HG03095 (cell line): ENCODE measurements around the gene SPIRE2.
"Not testable (repeated sequence)": the region's sequence is repeated elsewhere in the genome, so short reads cannot be mapped to it uniquely, and the experiment has no call there.

Experiments
- ATAC-seq: cut with Tn5 transposase; IDR thresholded peaks from one replicate; pipeline ENCODE4 v1.9.1; 2021; ENCODE audit warnings: moderate library complexity; ENCODE audit not compliant: unreplicated experiment

Gene SPIRE2

DNA sequence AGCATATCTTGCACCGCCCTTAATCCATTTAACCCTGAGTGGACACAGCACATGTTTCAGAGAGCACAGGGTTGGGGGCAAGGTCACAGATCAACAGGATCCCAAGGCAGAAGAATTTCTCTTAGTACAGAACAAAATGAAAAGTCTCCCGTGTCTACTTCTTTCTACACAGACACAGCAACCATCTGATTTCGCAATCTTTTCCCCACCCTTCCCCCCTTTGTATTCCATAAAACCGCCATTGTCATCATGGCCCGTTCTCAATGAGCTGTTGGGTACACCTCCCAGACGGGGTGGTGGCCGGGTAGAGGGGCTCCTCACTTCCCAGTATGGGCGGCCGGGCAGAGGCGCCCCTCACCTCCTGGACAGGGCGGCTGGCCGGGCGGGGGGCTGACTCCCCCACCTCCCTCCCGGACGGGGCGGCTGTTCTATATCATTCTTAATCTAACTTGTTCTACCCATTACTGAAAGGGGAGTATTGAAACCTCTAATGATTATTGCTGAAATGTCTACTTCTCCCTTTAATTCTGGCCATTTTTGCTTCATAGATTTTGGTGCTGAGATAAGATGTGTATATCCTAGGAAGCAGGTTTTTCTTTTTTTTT, 21.6 kb upstream of the SPIRE2 start:
- not testable (repeated sequence) for ATAC-seq

- ATAC-seq = no peak
Measured at GRCh38 chr16:89808475-89808874, 19.8 kb upstream of the SPIRE2 start.

- no peak for ATAC-seq
Measured at GRCh38 chr16:89811321-89811720, 17.0 kb upstream of the SPIRE2 start.

- peak; percentile 32 for ATAC-seq
Measured at GRCh38 chr16:89815639-89816348, 12.5 kb upstream of the SPIRE2 start.

GRCh38 chr16:89818851-89819403, 9.3 kb upstream of the SPIRE2 start:
- ATAC-seq = not testable (repeated sequence)

- not testable (repeated sequence) for ATAC-seq
Measured at GRCh38 chr16:89819448-89819847, 8.8 kb upstream of the SPIRE2 start.

GRCh38 chr16:89821438-89822187, 6.7 kb upstream of the SPIRE2 start:
- ATAC-seq = no peak

- no peak for ATAC-seq
Measured at GRCh38 chr16:89822188-89823086, 5.8 kb upstream of the SPIRE2 start.

DNA sequence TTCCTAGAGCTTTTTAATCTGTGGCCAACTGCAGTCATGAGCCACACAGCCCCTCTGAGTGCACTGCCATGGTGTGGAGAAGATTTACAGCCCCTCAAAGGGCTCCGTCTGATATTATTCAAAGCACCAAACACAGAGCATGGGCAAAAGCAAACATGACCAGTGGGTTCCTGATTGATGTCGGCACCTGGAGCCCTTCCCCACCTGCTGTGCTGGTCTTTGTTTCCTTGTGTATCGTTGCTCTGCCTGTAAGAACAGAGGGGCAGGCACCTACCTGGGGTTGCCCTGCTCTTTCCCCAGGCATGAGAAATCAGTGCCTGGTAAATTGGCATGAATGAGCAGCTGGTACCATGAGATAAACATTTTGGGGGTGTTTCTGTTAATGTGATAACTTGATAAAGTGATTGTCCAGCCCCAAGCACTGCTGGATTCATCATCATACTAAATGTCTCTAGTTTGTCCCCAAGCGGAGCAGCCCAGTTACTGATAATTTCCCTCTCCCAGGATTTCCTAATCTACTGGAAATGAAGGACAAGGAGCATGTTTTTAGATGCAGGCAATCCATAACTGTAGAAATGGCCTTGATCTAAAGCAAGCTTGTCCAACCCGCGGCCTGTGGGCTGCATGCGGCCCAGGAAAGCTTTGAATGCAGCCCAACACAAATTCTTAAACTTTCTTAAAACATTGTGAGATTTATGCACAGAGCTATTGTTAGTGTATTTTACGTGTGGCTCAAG, 5.0 kb upstream of the SPIRE2 start:
- no peak for ATAC-seq

- not testable (repeated sequence) for ATAC-seq
Measured at GRCh38 chr16:89823824-89824148, 4.5 kb upstream of the SPIRE2 start.

DNA sequence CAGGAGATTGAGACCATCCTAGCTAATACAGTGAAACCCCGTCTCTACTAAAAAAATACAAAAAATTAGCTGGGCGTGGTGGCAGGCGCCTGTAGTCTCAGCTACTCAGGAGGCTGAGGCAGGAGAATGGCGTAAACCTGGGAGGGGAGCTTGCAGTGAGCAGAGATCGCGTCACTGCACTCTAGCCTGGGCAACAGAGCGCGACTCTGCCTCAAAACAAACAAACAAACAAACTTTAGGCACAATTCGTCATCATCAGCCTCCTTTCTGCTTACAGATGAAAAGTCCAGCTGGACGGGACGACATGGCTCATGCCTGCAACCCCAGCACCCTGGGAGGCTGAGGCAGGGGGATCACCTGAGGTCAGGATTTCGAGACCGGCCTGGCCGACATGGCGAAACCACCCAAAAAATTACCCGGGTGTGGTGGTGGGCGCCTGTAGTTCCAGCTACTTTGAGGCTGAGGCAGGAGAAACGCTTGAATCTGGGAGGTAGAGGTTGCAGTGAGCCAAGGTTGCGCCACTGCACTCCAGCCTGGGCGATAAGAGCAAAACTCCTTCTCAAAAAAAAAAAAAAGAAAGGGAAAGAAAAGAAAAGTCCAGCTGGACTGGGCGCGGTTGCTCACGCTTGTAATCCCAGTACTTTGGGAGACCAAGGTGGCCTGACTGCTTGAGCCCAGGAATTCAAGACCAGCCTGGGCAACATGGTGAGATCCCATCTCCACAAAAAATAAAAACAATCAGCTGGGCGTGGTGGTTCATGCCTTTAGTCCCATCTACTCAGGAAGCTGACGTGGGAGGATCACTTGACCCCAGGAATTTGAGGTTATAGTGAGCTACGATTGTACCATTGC, 1.5 kb upstream of the SPIRE2 start:
- ATAC-seq = no peak

GRCh38 chr16:89827383-89828198, 684 bp upstream of the SPIRE2 start:
- no peak for ATAC-seq

DNA sequence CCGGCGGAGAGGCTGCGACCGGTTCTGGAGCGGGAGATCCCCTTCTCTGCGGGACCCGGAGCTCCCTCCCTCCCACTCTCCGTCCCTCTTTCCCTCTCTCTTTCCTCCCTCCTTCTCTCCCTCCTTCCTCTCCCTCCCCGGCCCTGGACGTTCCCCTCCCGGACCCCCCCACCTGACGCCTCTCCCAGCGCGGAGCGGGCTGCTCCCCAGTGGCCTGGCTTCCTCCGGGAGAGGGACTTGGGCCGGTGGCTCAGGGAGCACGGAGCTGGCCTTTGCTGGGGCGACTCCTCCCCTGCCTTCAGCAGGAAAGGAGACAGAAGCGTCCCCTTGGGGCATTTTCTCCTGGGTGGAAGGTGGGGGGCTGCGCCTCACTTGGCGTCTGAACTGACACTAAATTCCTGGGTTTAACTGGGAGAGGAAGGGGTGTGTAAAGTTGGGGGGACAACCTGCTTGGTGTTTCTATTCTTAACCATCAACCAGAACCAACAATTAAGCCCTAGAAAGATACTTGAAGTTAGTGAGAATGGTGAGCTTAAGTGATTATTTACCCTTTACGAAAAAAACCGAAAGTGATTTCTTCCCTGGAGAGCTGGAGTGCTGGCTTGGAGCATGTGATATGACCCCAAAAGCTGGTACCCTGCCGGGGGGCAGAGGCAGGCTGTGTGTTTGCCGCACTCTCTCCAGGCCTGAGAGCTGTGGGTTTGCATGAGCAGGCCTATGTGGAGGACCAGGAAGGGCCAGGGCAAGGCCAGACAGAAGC, 775 bp downstream of the SPIRE2 start:
- ATAC-seq = no peak

- no peak for ATAC-seq
Measured at GRCh38 chr16:89829630-89830437, 1.6 kb downstream of the SPIRE2 start.

DNA sequence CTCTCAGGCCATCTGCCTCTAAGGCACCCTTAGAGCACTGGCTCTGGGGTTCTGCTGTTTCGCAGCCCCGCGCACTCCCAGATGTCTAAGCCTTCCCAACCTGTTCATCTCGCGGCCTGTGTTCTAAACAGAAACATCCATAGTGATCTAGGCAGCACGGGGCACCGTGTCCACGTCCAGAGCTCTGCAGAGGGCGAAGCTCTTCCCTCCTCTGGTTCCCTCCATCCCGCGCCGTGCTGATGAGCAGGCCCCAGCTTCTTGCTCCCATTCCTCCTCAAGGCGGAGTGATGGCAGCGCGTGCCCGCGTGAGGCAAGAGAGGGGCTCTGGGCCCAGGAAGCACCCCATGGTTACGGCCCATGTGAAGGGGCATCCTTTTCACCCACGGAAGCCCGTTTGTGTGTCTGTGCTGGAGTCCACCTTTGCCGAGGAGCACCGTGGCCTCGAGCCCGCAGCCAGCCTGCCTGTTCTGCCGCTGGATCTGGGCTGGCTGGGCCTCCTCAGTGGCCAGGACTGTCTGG, 3.6 kb downstream of the SPIRE2 start:
- ATAC-seq = no peak

GRCh38 chr16:89833664-89834363, 5.5 kb downstream of the SPIRE2 start:
- ATAC-seq = not testable (repeated sequence)
